ENCODE results near the gene KCNA2. TPM values are rescaled to one million over a fixed set of nuclear protein-coding genes. Genes with fewer than 3 reads are reported as not detected.

The KCNA2 gene
- polyA plus RNA-seq, 1 donor (not counting 4 experiments of a cell fraction or from before 2014, with no cell fraction given), result 0.03 TPM

DNA sequence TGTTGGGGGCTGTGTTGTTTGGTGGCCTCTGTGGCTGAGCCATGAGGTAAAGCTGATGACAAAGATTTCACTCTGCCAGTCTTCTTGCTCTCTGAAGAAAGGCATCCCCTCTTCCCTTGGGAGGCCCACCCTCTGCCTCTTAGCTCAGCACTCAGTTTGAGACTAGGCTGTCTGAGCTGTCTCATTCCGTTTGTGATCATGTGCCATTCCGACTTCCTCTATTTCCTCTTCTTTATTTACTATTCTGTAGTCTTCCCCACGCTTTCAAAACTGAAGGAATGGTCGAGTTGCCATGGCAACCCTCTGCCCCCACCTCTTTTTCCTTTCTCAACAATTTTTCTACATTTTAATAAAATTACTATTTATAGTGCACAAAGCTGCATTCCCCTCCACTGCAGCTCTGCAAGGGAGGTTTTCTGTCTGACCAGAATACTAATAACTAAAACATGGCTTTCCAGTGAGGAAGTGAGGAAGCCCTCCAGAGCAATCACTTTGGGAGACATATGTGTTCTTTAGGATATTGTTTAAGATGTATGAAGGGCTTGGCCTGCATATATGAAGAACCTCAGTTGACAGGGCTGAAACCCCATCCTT is 37.8 kb upstream of the KCNA2 start:
- no peak for FAIRE-seq
- dilution Hi-C loops (cut with MboI; ENCODE audit: extremely low pct_ligation_motif_present, low sequenced_read_pairs), result no loop called here
- no peaks in the 10 kb centered on the region for H3K9me3 ChIP-seq (ENCODE audit: control insufficient read depth, low read depth, low read length)
- no peak overlapping the region for H3K9ac ChIP-seq (ENCODE audit: control insufficient read depth, extremely low read depth, insufficient read depth, low read length)
- no peak for TF ChIP-seq EZH2 (IDR thresholded peaks at IDR 0.05; ENCODE audit: low read length)
- TF ChIP-seq, protein P1, sequence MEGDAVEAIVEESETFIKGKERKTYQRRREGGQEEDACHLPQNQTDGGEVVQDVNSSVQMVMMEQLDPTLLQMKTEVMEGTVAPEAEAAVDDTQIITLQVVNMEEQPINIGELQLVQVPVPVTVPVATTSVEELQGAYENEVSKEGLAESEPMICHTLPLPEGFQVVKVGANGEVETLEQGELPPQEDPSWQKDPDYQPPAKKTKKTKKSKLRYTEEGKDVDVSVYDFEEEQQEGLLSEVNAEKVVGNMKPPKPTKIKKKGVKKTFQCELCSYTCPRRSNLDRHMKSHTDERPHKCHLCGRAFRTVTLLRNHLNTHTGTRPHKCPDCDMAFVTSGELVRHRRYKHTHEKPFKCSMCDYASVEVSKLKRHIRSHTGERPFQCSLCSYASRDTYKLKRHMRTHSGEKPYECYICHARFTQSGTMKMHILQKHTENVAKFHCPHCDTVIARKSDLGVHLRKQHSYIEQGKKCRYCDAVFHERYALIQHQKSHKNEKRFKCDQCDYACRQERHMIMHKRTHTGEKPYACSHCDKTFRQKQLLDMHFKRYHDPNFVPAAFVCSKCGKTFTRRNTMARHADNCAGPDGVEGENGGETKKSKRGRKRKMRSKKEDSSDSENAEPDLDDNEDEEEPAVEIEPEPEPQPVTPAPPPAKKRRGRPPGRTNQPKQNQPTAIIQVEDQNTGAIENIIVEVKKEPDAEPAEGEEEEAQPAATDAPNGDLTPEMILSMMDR (optimal IDR thresholded peaks at IDR 0.05 in 1 of 3, IDR thresholded peaks at IDR 0.05 in 1 of 3, conservative IDR thresholded peaks at IDR 0.05 in 1 of 3; ENCODE audit: extremely low read depth in 1 of 3, insufficient read depth in 2 of 3, low read length in 3 of 3), result no peak
- H3K27ac ChIP-seq (ENCODE audit: control insufficient read depth, insufficient read depth, low read length), result no peak overlapping the region
- no peak overlapping the region for H2AFZ ChIP-seq (ENCODE audit: control insufficient read depth, low read length)
- H3K4me3 ChIP-seq (ENCODE audit: control insufficient read depth in 2 of 3, extremely low read depth in 1 of 3, insufficient read depth in 2 of 3, low read depth in 1 of 3, low read length in 3 of 3), result no peak overlapping the region
- H3K4me1 ChIP-seq (ENCODE audit: control insufficient read depth, extremely low read depth, insufficient read depth, low read length), result no peaks in the 10 kb centered on the region
- H3K4me2 ChIP-seq (ENCODE audit: control insufficient read depth, extremely low read depth, insufficient read depth, low read depth, low read length), result no peak overlapping the region
- H4K20me1 ChIP-seq (ENCODE audit: control insufficient read depth, extremely low read depth, insufficient read depth, low read length), result no peaks in the 10 kb centered on the region
- no peaks in the 10 kb centered on the region for H3K27me3 ChIP-seq (ENCODE audit: control insufficient read depth, extremely low read depth, insufficient read depth, low read length)
- no peaks in the 10 kb centered on the region for H3K9me1 ChIP-seq (ENCODE audit: control insufficient read depth, extremely low read depth, insufficient read depth, low read length)
- DNase-seq (ENCODE audit: low read depth, low spot score), result no peak
- H3K79me2 ChIP-seq (ENCODE audit: control insufficient read depth, insufficient read depth, low read length), result no peaks in the 10 kb centered on the region
- no peaks in the 10 kb centered on the region for H3K36me3 ChIP-seq (ENCODE audit: control insufficient read depth in 2 of 2, extremely low read depth in 1 of 2, insufficient read depth in 2 of 2, low read length in 2 of 2)

DNA sequence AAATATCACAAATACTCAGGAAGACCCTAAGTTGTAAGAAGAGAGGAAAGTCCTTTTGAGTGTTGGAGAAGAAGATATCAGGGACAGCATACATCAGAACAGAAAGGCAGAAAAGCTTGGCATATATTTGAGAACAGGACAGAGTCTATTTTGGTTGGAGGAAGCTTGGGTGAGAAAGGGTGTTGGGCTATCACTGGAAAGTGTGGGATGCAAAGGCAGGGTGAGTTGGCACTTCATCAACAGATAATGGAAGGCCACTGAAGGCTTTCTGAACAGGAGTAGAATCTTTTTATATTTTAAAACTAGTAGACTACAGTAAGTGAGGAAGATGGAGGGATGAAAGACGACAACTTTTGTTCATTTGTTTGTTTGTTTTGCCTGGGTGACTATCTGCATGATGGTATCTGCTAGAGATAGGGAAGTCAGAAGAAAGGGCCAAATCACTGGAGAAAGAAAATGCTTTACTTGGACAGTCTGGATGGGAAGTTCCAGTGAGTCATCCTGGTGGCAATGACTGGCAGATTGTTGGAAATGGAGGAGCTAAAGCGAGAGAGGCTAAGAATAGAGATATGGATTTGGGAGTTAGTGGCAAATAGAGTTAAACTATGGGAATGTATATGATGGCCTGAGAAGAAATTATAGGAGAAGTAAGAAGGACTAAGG is 33.7 kb upstream of the KCNA2 start:
- no peaks in the 10 kb centered on the region for H3K79me2 ChIP-seq (ENCODE audit: control insufficient read depth, insufficient read depth, low read length)
- no peaks in the 10 kb centered on the region for H3K9me1 ChIP-seq (ENCODE audit: control insufficient read depth, extremely low read depth, insufficient read depth, low read length)
- H3K36me3 ChIP-seq (ENCODE audit: control insufficient read depth in 2 of 2, extremely low read depth in 1 of 2, insufficient read depth in 2 of 2, low read length in 2 of 2), result no peaks in the 10 kb centered on the region
- H3K4me3 ChIP-seq (ENCODE audit: control insufficient read depth in 2 of 3, extremely low read depth in 1 of 3, insufficient read depth in 2 of 3, low read depth in 1 of 3, low read length in 3 of 3), result no peak overlapping the region
- no peak overlapping the region for H2AFZ ChIP-seq (ENCODE audit: control insufficient read depth, low read length)
- H3K27ac ChIP-seq (ENCODE audit: control insufficient read depth, insufficient read depth, low read length), result no peak overlapping the region
- no peak overlapping the region for H3K4me2 ChIP-seq (ENCODE audit: control insufficient read depth, extremely low read depth, insufficient read depth, low read depth, low read length)
- no peaks in the 10 kb centered on the region for H3K27me3 ChIP-seq (ENCODE audit: control insufficient read depth, extremely low read depth, insufficient read depth, low read length)
- dilution Hi-C loops (cut with MboI; ENCODE audit: extremely low pct_ligation_motif_present, low sequenced_read_pairs), result no loop called here
- H3K9me3 ChIP-seq (ENCODE audit: control insufficient read depth, low read depth, low read length), result no peaks in the 10 kb centered on the region
- TF ChIP-seq, protein P1 (optimal IDR thresholded peaks at IDR 0.05 in 1 of 3, IDR thresholded peaks at IDR 0.05 in 1 of 3, conservative IDR thresholded peaks at IDR 0.05 in 1 of 3; ENCODE audit: extremely low read depth in 1 of 3, insufficient read depth in 2 of 3, low read length in 3 of 3), result no peak
- TF ChIP-seq EZH2 (IDR thresholded peaks at IDR 0.05; ENCODE audit: low read length), result no peak
- no peak overlapping the region for H3K9ac ChIP-seq (ENCODE audit: control insufficient read depth, extremely low read depth, insufficient read depth, low read length)
- no peak for DNase-seq (ENCODE audit: low read depth, low spot score)
- FAIRE-seq, result no peak
- H3K4me1 ChIP-seq (ENCODE audit: control insufficient read depth, extremely low read depth, insufficient read depth, low read length), result no peaks in the 10 kb centered on the region
- no peaks in the 10 kb centered on the region for H4K20me1 ChIP-seq (ENCODE audit: control insufficient read depth, extremely low read depth, insufficient read depth, low read length)

Measured in keratinocyte (primary cell).